ENCODE data around the gene SKAP1.
A peak's percentile ranks its signal among the peaks of the same experiment; 100 is the strongest.
"Not testable (repeated sequence)": the region's sequence is repeated elsewhere in the genome, so short reads cannot be mapped to it uniquely, and the experiment has no call there.

SKAP1 gene

GRCh38 chr17:48357779-48358602 lies 72.0 kb downstream of the SKAP1 start:
- DNase-seq (ENCODE audit: insufficient read length) (no peak), FAIRE-seq (no peak)
- no peak for TF ChIP-seq POLR2A (IDR thresholded peaks at IDR 0.05; ENCODE audit: low read depth, low read length)
- no peak for TF ChIP-seq POLR2AphosphoS5 (IDR thresholded peaks at IDR 0.05; ENCODE audit: low read depth, low read length)
- TF ChIP-seq TAF1 (IDR thresholded peaks at IDR 0.05; ENCODE audit: borderline replicate concordance, low read depth, low read length): no peak

- TF ChIP-seq TAF1 (IDR thresholded peaks at IDR 0.05; ENCODE audit: borderline replicate concordance, low read depth, low read length) (no peak), POLR2A (IDR thresholded peaks at IDR 0.05; ENCODE audit: low read depth, low read length) (no peak)
- DNase-seq (ENCODE audit: insufficient read length) (no peak), FAIRE-seq (no peak)
These were observed 73.1 kb downstream of the SKAP1 start for GRCh38 chr17:48356866-48357265.

GRCh38 chr17:48352630-48353029 lies 77.4 kb downstream of the SKAP1 start:
- TF ChIP-seq POLR2AphosphoS5 (IDR thresholded peaks at IDR 0.05; ENCODE audit: low read depth, low read length): no peak
- no peak for TF ChIP-seq POLR2A (IDR thresholded peaks at IDR 0.05; ENCODE audit: low read depth, low read length)
- no peak for TF ChIP-seq TAF1 (IDR thresholded peaks at IDR 0.05; ENCODE audit: borderline replicate concordance, low read depth, low read length)
- FAIRE-seq (no peak), DNase-seq (ENCODE audit: insufficient read length) (no peak)

- no peak for TF ChIP-seq TAF1 (IDR thresholded peaks at IDR 0.05; ENCODE audit: borderline replicate concordance, low read depth, low read length)
- TF ChIP-seq POLR2A (IDR thresholded peaks at IDR 0.05; ENCODE audit: low read depth, low read length): no peak
- no peak for TF ChIP-seq POLR2AphosphoS5 (IDR thresholded peaks at IDR 0.05; ENCODE audit: low read depth, low read length)
- FAIRE-seq: peak; percentile 54
- no peak for DNase-seq (ENCODE audit: insufficient read length)
These were observed 78.1 kb downstream of the SKAP1 start for GRCh38 chr17:48351911-48352332.

- no peak for DNase-seq (ENCODE audit: insufficient read length)
- FAIRE-seq: no peak
- no peak for TF ChIP-seq POLR2AphosphoS5 (IDR thresholded peaks at IDR 0.05; ENCODE audit: low read depth, low read length)
These were observed 81.7 kb downstream of the SKAP1 start for GRCh38 chr17:48348352-48348751.

GRCh38 chr17:48347177-48347576 lies 82.8 kb downstream of the SKAP1 start:
- FAIRE-seq (no peak), DNase-seq (ENCODE audit: insufficient read length) (no peak)
- TF ChIP-seq POLR2AphosphoS5 (IDR thresholded peaks at IDR 0.05; ENCODE audit: low read depth, low read length) (no peak), POLR2A (IDR thresholded peaks at IDR 0.05; ENCODE audit: low read depth, low read length) (no peak), TAF1 (IDR thresholded peaks at IDR 0.05; ENCODE audit: borderline replicate concordance, low read depth, low read length) (no peak)

- no peak for TF ChIP-seq POLR2A (IDR thresholded peaks at IDR 0.05; ENCODE audit: low read depth, low read length)
- TF ChIP-seq TAF1 (IDR thresholded peaks at IDR 0.05; ENCODE audit: borderline replicate concordance, low read depth, low read length): no peak
- TF ChIP-seq POLR2AphosphoS5 (IDR thresholded peaks at IDR 0.05; ENCODE audit: low read depth, low read length): no peak
- DNase-seq (ENCODE audit: insufficient read length) (no peak), FAIRE-seq (no peak)
These were observed 85.8 kb downstream of the SKAP1 start for GRCh38 chr17:48344251-48344650.

- FAIRE-seq (peak; percentile 36), DNase-seq (ENCODE audit: insufficient read length) (no peak)
- TF ChIP-seq POLR2AphosphoS5 (IDR thresholded peaks at IDR 0.05; ENCODE audit: low read depth, low read length): no peak
- no peak for TF ChIP-seq TAF1 (IDR thresholded peaks at IDR 0.05; ENCODE audit: borderline replicate concordance, low read depth, low read length)
- no peak for TF ChIP-seq POLR2A (IDR thresholded peaks at IDR 0.05; ENCODE audit: low read depth, low read length)
These were observed 89.1 kb downstream of the SKAP1 start for GRCh38 chr17:48340916-48341315.

- DNase-seq (ENCODE audit: insufficient read length) (no peak), FAIRE-seq (no peak)
- TF ChIP-seq POLR2A (IDR thresholded peaks at IDR 0.05; ENCODE audit: low read depth, low read length) (no peak), POLR2AphosphoS5 (IDR thresholded peaks at IDR 0.05; ENCODE audit: low read depth, low read length) (no peak), TAF1 (IDR thresholded peaks at IDR 0.05; ENCODE audit: borderline replicate concordance, low read depth, low read length) (no peak)
These were observed 91.3 kb downstream of the SKAP1 start for GRCh38 chr17:48338720-48339119.

- FAIRE-seq; DNase-seq (ENCODE audit: insufficient read length): not testable (repeated sequence)
These were observed 92.1 kb downstream of the SKAP1 start for GRCh38 chr17:48337903-48338302.

- peak; percentile 46 for FAIRE-seq
- TF ChIP-seq TAF1 (IDR thresholded peaks at IDR 0.05; ENCODE audit: borderline replicate concordance, low read depth, low read length) (no peak), POLR2AphosphoS5 (IDR thresholded peaks at IDR 0.05; ENCODE audit: low read depth, low read length) (no peak), POLR2A (IDR thresholded peaks at IDR 0.05; ENCODE audit: low read depth, low read length) (no peak)
- no peak for DNase-seq (ENCODE audit: insufficient read length)
These were observed 93.0 kb downstream of the SKAP1 start for GRCh38 chr17:48336986-48337385.

GRCh38 chr17:48335858-48336500 lies 94.0 kb downstream of the SKAP1 start:
- DNase-seq (ENCODE audit: insufficient read length): no peak

More at GRCh38 chr17:48335858-48336500, 94.0 kb downstream of the SKAP1 start:
- peak; percentile 24 for FAIRE-seq
- TF ChIP-seq TAF1 (IDR thresholded peaks at IDR 0.05; ENCODE audit: borderline replicate concordance, low read depth, low read length): no peak
- no peak for TF ChIP-seq POLR2AphosphoS5 (IDR thresholded peaks at IDR 0.05; ENCODE audit: low read depth, low read length)
- no peak for TF ChIP-seq POLR2A (IDR thresholded peaks at IDR 0.05; ENCODE audit: low read depth, low read length)

All from GM12892 (cell line).